HG02571 (cell line): ENCODE data around the gene CYP39A1.
"Not testable (repeated sequence)": the region's sequence is repeated elsewhere in the genome, so short reads cannot be mapped to it uniquely, and the experiment has no call there.

Experiments
- ATAC-seq: cut with Tn5 transposase; IDR thresholded peaks from one replicate; pipeline ENCODE4 v1.9.1; 2021; ENCODE audit warnings: mild to moderate bottlenecking, moderate library complexity; ENCODE audit not compliant: unreplicated experiment

The CYP39A1 gene

GRCh38 chr6:46651006-46651405, 1.6 kb downstream of the CYP39A1 start:
- ATAC-seq = no peak

- ATAC-seq = no peak
These were observed 3.6 kb downstream of the CYP39A1 start for GRCh38 chr6:46648869-46649492.

DNA sequence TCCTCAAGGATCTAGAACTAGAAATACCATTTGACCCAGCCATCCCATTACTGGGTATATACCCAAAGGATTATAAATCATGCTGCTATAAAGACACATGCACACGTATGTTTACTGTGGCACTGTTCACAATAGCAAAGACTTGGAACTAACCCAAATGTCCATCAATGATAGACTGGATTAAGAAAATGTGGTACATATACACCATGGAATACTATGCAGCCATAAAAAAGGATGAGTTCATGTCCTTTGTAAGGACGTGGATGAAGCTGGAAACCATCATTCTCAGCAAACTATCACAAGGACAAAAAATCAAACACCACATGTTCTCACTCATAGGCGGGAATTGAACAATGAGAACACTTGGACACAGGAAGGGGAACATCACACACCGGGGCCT, 4.5 kb downstream of the CYP39A1 start:
- ATAC-seq = not testable (repeated sequence)

DNA sequence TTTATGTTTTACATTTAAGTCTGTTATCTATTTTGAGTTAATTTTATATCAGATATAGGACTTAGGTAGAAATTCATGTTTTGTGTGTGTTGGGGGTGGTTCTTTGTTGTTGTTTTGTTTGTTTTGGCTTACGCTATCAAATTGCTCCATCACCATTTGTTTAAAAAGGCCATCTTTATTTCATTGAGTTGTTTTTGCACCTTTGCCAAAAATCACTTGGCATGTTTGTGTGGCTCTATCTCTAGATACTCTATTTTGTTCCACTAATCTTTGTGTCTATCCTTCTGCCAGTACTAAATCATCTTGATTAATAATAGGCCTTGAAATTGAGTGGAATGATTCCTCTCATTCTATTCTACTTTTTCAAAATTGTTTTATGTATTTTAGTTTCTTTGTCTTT, 7.4 kb downstream of the CYP39A1 start:
- ATAC-seq = no peak

DNA sequence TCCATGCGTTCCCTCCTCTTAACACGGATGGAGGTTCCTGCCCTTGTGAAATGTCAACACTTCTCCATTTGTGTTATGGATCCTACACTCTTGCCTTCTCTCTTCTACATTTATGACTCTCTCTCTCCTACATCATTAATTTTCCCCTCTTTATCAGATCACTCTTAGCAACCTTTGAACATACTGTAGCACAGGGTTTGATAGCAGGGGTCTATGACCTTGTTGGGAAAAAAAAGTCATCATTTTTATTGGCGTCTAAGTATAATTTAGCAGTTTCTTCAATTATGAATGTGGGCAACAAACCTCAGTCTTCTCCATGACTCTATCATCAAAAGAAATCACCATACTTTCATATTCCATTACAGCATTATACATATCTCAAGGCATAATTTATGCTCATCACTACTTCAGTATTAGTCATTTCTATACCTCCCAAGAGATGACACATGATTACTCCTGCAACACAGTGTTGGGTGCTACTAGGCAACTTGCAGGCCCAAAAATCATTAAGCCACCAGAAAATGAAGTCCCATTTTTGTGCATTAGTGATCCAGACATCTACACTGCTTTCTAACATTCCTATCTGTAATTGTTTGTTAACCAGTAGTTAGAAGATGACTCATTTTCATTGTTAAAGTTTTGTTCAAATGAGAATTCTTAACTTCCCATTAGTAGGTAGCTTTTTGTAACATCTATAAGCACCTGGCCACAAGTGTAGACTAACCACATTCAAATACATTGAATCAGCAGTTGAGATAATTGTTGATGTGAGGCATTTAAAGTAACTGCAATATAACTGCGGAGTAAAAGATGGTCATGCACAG, 9.5 kb downstream of the CYP39A1 start:
- ATAC-seq = no peak

DNA sequence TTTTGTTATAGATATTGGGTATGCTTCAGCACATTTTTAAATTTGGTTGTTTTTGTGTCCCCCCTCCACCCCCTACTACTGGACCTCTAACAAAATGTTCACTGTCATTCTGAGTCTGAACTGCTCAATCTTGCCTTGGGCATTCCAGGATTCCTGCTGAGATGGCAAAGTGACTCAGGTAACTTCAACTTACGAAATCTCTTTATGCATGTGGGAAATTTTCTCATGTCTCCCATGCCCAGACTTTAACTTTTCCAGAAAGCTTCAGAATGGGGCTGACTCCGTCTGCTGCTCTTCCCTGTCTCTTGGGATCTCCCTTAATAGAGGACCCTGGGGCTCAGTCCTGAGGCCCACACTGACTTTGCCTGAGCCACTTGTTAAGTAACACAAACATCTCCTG, 14.0 kb downstream of the CYP39A1 start:
- ATAC-seq = no peak

- no peak for ATAC-seq
These were observed 14.7 kb downstream of the CYP39A1 start for GRCh38 chr6:46637933-46638332.

GRCh38 chr6:46637145-46637544, 15.5 kb downstream of the CYP39A1 start:
- ATAC-seq = no peak

DNA sequence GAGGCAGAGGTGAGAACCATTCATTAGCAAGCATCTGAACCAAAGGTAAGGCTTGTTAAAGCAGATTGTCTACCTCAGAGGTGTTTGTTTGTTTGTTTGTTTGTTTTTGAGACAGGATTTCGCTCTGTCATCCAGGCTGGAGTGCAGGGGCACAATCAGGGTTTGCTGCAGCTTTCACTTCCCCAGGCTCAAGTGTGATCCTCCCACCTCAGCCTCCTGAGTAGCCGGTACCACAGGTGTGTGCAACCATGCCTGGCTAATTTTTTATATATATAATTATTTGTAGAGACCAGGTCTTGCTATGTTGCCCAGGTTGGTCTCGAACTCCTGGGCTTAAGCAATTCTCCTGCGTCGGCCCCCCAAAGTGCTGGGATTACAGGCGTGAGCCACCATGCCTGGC, 17.2 kb downstream of the CYP39A1 start:
- no peak for ATAC-seq

DNA sequence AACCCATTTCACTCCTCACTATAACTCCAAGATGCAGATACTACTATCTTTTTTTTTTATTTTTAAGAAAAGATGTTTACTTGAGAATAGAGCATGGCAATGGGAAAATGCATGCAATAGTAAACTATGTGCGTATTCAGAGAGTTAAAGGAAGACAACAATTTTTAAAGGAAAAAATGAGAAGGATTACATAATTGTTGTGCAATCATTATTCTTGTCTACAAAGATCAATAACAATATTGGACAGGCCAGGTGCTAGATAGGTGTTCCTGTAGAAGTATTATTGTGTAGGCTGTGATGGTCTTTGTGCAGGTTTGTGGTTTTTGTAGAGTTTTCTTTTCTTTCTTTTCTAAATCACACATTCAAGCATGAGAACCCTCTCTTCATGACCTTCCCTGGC, 20.6 kb downstream of the CYP39A1 start:
- ATAC-seq = no peak

GRCh38 chr6:46629691-46630090, 22.9 kb downstream of the CYP39A1 start:
- no peak for ATAC-seq

DNA sequence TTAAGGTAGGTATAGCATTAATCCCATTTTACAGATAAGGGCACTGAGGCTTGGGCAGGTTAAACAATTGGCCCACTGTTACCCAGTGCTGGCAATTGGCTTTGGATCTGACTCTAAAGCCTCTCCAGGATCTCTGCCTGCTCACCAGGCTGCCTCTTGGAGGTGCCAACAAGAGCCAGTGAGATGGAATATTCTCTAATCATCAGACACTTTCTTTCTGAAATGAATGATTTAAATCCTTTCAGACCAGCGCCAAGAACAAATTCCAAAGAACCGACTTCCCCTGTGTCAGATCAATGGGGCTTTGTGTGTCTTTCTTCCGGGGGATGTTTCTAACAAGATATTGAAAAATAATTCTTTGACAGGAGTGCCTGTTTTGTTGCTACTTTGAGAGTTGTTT, 23.6 kb downstream of the CYP39A1 start:
- no peak for ATAC-seq

DNA sequence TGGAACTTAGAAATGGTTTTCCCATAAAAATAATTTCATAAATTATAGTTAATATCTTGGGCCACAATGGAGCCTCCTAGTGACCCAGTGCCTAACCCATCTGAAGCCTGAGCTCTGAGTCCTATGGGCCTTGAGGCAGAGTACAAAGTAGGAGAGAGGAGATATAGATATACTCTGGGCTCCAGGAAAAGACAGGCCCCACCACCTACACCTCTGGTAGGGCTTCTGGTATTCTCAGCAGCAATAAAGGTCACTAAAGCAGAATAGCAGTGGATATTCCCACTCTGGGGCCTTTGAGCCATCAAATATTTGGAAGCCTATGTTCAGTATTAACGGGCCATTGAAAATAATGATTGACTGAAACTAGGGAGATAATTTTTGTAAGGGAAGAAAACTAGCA, 24.1 kb downstream of the CYP39A1 start:
- no peak for ATAC-seq

- no peak for ATAC-seq
These were observed 25.6 kb downstream of the CYP39A1 start for GRCh38 chr6:46626976-46627375.

GRCh38 chr6:46626228-46626909, 26.2 kb downstream of the CYP39A1 start:
- no peak for ATAC-seq

DNA sequence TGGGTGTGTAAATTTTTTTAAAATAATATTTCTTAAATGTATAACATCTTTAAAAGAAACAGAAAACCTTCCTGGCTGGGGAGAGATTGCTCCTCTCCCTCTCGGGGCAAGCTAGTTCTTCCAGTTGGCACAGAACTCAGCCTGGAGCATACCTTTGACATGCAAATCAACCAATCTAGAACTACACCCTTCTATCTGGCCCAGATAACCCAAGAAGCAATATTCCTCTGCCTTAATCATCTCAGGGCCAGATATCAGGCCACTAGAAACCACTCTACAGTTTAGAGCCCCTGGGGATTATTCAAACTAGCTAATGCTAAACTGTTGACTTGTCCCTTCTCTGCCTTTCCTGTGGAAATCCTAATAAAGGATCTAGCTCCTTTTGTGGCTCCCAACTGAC, 33.9 kb downstream of the CYP39A1 start:
- no peak for ATAC-seq

DNA sequence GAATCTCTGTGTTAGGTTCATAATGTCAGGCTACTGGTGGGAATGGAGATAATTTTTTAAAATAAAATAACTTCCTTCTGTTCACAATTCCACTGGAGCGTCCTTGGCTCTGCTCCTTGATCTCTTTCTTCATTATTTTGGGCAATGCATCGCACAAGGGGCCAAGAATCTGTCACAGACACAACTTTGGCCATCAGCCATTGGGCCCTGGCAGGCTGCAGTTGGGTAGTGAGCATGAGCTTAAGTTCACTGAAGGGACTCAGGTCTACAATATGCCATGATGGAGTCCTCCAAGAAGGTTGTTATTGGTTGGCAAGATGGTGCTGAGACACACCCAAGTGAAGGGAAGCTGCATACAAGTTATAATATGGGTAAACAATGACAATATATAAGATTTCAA, 40.0 kb downstream of the CYP39A1 start:
- no peak for ATAC-seq

- no peak for ATAC-seq
These were observed 41.6 kb downstream of the CYP39A1 start for GRCh38 chr6:46610862-46611553.

DNA sequence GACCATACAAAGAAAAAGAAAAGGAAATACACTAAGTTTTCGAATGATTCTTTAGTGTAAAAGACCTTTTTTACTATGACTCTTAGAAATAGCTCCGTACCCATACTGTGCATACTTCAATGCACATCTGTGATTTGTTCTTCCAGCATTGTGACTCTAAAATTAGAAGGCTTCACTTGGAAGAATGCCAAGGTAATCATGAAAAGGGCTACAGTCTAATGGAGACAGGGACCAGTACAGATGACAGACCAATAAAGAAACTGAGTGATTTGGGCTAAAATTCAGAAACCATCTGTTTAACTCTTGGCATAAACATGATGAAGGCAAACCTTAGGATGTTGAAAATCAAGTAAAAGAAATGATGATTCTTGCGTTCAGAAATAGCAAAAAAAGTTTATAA, 46.3 kb downstream of the CYP39A1 start:
- ATAC-seq = no peak

- no peak for ATAC-seq
These were observed 47.4 kb downstream of the CYP39A1 start for GRCh38 chr6:46605091-46605797.

- no peak for ATAC-seq
These were observed 54.4 kb downstream of the CYP39A1 start for GRCh38 chr6:46598215-46598614.
